ENCODE data around the gene CADM4. TPM values are rescaled to one million over a fixed set of nuclear protein-coding genes. Genes with fewer than 3 reads are reported as not detected.

The CADM4 gene
- polyA plus RNA-seq, 1 of the 3 experiments (the other 2 are of a cell fraction) = 28.9 TPM

GRCh38 chr19:43667876-43668405, 28.3 kb upstream of the CADM4 start:
- DNase-seq = no peak
- TF ChIP-seq EZH2phosphoT487 (IDR thresholded peaks at IDR 0.05; ENCODE audit: borderline replicate concordance, low read depth) (no peak), NFIC (IDR thresholded peaks at IDR 0.05; ENCODE audit: borderline replicate concordance) (peak; percentile 41; the same call in 1 of the 2 replicates), RFX5 (IDR thresholded peaks at IDR 0.05; ENCODE audit: low read length) (no peak), MAX (IDR thresholded peaks at IDR 0.05; ENCODE audit: low read depth) (no peak), SIN3A (IDR thresholded peaks at IDR 0.05; ENCODE audit: borderline replicate concordance, low read depth, low read length) (0 out of 2 replicates have a peak, but pooled peaks have one; percentile 59)
- CTCF ChIA-PET = interaction anchor here (0.7 to 1.4 kb wide), 9 partner anchors 10 to 117 kb away, joined by 3 to 4 read pairs (median 4); partner anchors contain the start of gene ZNF576
- H3K27ac ChIP-seq (ENCODE audit: low read depth in 2 of 2, low read length in 1 of 2) = peak overlapping the region; percentile 20 to 53; a peak in 2 of 4 replicates
- peak overlapping the region; percentile 70 for H3K9ac ChIP-seq
- H3K36me3 ChIP-seq (replicated peaks in 1 of 2; ENCODE audit: control insufficient read depth in 1 of 2, insufficient read depth in 2 of 2, low read length in 1 of 2) = peaks cover 4 to 30% of the 10 kb centered on the region in 2 experiments
- peak overlapping the region; percentile 56 to 76 for H3K4me3 ChIP-seq (ENCODE audit: low read depth in 2 of 2, low read length in 1 of 2)
- POLR2A ChIA-PET = interaction anchor here (1.2 kb wide), 2 partner anchors 48 to 135 kb away, joined by 3 to 5 read pairs; partner anchors contain the start of gene ZNF575
- no peaks in the 10 kb centered on the region for H3K27me3 ChIP-seq (ENCODE audit: insufficient read depth)
- H4K20me1 ChIP-seq (ENCODE audit: insufficient read depth) = peaks cover 19% of the 10 kb centered on the region
- 14% methylated on average over 29 of the region's 29 CpGs for WGBS (ENCODE audit: low lambda C conversion rate)
- peak overlapping the region; percentile 96 for H3K4me2 ChIP-seq
- peaks cover 29% of the 10 kb centered on the region for H3F3A ChIP-seq (replicated peaks; ENCODE audit: insufficient read depth)
- peak overlapping the region; percentile 67; the same call in 1 of the 2 replicates for H2AFZ ChIP-seq (ENCODE audit: low read depth)
- H3K9me3 ChIP-seq = no peaks in the 10 kb centered on the region
- H3K4me1 ChIP-seq (ENCODE audit: control insufficient read depth in 1 of 2, insufficient read depth in 2 of 2, low read depth in 1 of 2, low read length in 1 of 2) = peaks cover 4 to 12% of the 10 kb centered on the region in 2 experiments; a peak in 2 of 4 replicates
- H3K9me2 ChIP-seq = no peaks in the 10 kb centered on the region
- peaks cover 45% of the 10 kb centered on the region for H3K79me2 ChIP-seq (ENCODE audit: insufficient read depth)

GRCh38 chr19:43667126-43667875, 27.7 kb upstream of the CADM4 start:
- DNase-seq = no peak
- H3K79me2 ChIP-seq (ENCODE audit: insufficient read depth) = peaks cover 45% of the 10 kb centered on the region
- H3K27me3 ChIP-seq (ENCODE audit: insufficient read depth) = no peaks in the 10 kb centered on the region
- H3K4me3 ChIP-seq (ENCODE audit: low read depth in 2 of 2, low read length in 1 of 2) = peak overlapping the region; percentile 56 to 76
- WGBS (ENCODE audit: low lambda C conversion rate) = 66% methylated on average over 19 of the region's 26 CpGs
- H3K9me3 ChIP-seq = no peaks in the 10 kb centered on the region
- peaks cover 33% of the 10 kb centered on the region for H3F3A ChIP-seq (replicated peaks; ENCODE audit: insufficient read depth)
- CTCF ChIA-PET = interaction anchor here (0.9 to 2.2 kb wide), 2 partner anchors 15 to 78 kb away, joined by 4 to 10 read pairs; no protein-coding TSS in a partner anchor
- H3K9ac ChIP-seq = peak overlapping the region; percentile 70
- H3K4me1 ChIP-seq (ENCODE audit: control insufficient read depth in 1 of 2, insufficient read depth in 2 of 2, low read depth in 1 of 2, low read length in 1 of 2) = peaks cover 4 to 12% of the 10 kb centered on the region in 2 experiments; a peak in 2 of 4 replicates
- peaks cover 19% of the 10 kb centered on the region for H4K20me1 ChIP-seq (ENCODE audit: insufficient read depth)
- H3K36me3 ChIP-seq (replicated peaks in 1 of 2; ENCODE audit: control insufficient read depth in 1 of 2, insufficient read depth in 2 of 2, low read length in 1 of 2) = peaks cover 4 to 35% of the 10 kb centered on the region in 2 experiments
- H2AFZ ChIP-seq (ENCODE audit: low read depth) = peak overlapping the region; percentile 67; the same call in 1 of the 2 replicates
- POLR2A ChIA-PET = interaction anchor here (1.2 kb wide), 1 partner anchor 134 kb away, joined by 3 read pairs; the partner anchor contains the start of gene ZNF575
- peak overlapping the region; percentile 20 to 53; a peak in 2 of 4 replicates for H3K27ac ChIP-seq (ENCODE audit: low read depth in 2 of 2, low read length in 1 of 2)
- TF ChIP-seq FOXJ3 (CRISPR knock-in tag; IDR thresholded peaks at IDR 0.05) = no peak
- TF ChIP-seq MEF2A (IDR thresholded peaks at IDR 0.05; ENCODE audit: borderline replicate concordance, low read depth) = no peak
- TF ChIP-seq TAF1 (IDR thresholded peaks at IDR 0.05; ENCODE audit: borderline replicate concordance, low read depth, low read length) = no peak
- no peak for TF ChIP-seq ZBTB33 (IDR thresholded peaks at IDR 0.05; ENCODE audit: borderline replicate concordance, low read depth)
- no peak for TF ChIP-seq TEAD4 (IDR thresholded peaks at IDR 0.05; ENCODE audit: borderline replicate concordance, insufficient read depth)
- no peak for TF ChIP-seq YY1 (IDR thresholded peaks at IDR 0.05; ENCODE audit: low read depth)
- H3K9me2 ChIP-seq = no peaks in the 10 kb centered on the region
- H3K4me2 ChIP-seq = peak overlapping the region; percentile 96
